Fibroblast of villous mesenchyme (primary cell): ENCODE data around the gene ENGASE. TPM values are rescaled to one million over a fixed set of nuclear protein-coding genes. Genes with fewer than 3 reads are reported as not detected.
A peak's percentile ranks its signal among the peaks of the same experiment; 100 is the strongest.

Experiments used
- DNase-seq: peaks from one replicate; pipeline ENCODE4 v3.0.0-alpha.2; 2010; ENCODE audit warnings: low read depth
- H3K4me3 ChIP-seq: 2 replicates; pipeline ENCODE4 v1.5.1; 2011; ENCODE audit warnings: low read depth, mild to moderate bottlenecking, low read length
- total RNA-seq: library from RNA; depleted of rRNA; stranded (reverse); fragments of >200 nt; gene quantifications from 2 replicates; pipeline ENCODE4 v1.2.3, GENCODE V29; 2012
- TF ChIP-seq, protein P1 (sequence below): IDR thresholded peaks from 2 replicates; pipeline ENCODE4 v1.5.1; 2012; ENCODE audit warnings: low read depth, mild to moderate bottlenecking, low read length; ENCODE audit not compliant: insufficient read depth

ENGASE gene
- 9.0 and 11.2 TPM in 2 replicates for total RNA-seq

DNA sequence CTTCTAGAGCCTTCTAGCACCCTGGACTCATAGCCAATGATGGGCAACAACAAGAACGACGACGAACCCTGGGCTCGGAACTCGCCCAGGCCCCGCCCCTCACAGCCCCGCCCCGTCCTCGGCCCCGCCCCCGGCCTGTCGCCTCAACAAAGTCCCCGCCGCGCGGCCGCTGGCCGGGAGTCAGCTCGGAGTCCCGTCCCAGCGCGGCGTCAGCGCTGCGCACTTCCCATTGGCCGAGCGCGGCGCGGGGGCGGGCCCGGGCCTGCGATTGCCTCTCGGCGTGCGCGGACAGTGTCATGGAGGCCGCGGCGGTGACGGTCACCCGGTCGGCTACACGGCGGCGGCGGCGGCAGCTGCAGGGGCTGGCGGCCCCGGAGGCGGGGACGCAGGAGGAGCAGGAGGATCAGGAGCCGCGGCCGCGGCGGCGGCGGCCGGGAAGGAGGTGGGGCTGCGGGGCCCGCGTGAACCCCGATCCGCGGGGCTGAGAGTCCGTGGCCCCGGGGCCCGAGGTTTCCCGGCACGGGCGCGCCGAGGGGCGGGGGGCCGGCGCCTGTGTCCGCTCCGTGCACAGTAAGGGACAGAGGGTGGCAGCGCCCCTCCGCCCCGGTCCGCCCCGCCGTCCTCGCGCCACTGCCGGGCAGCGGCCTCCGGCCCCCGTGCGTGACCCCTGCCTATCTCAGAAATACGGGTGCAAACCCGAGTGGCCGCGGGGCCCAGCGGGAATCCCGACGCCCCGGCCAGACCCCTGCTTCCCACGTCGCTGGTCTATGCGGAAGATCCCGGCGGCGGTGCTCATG lies at the start of gene ENGASE:
ENGASE (plus strand) TSS at position 176 of the 797 bp plus-strand sequence; CDS start at position 297, 121 bp downstream.
- H3K4me3 ChIP-seq = peak within 1 kb of the TSS; percentile 70
- TF ChIP-seq, protein P1, sequence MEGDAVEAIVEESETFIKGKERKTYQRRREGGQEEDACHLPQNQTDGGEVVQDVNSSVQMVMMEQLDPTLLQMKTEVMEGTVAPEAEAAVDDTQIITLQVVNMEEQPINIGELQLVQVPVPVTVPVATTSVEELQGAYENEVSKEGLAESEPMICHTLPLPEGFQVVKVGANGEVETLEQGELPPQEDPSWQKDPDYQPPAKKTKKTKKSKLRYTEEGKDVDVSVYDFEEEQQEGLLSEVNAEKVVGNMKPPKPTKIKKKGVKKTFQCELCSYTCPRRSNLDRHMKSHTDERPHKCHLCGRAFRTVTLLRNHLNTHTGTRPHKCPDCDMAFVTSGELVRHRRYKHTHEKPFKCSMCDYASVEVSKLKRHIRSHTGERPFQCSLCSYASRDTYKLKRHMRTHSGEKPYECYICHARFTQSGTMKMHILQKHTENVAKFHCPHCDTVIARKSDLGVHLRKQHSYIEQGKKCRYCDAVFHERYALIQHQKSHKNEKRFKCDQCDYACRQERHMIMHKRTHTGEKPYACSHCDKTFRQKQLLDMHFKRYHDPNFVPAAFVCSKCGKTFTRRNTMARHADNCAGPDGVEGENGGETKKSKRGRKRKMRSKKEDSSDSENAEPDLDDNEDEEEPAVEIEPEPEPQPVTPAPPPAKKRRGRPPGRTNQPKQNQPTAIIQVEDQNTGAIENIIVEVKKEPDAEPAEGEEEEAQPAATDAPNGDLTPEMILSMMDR = no peak
- peak; percentile 99 for DNase-seq

- TF ChIP-seq, protein P1 = no peak
- peak; percentile 46 for DNase-seq
- peak overlapping the region; percentile 83 for H3K4me3 ChIP-seq
Observed at GRCh38 chr17:79024901-79025737, 49.5 kb upstream of the ENGASE start.

DNA sequence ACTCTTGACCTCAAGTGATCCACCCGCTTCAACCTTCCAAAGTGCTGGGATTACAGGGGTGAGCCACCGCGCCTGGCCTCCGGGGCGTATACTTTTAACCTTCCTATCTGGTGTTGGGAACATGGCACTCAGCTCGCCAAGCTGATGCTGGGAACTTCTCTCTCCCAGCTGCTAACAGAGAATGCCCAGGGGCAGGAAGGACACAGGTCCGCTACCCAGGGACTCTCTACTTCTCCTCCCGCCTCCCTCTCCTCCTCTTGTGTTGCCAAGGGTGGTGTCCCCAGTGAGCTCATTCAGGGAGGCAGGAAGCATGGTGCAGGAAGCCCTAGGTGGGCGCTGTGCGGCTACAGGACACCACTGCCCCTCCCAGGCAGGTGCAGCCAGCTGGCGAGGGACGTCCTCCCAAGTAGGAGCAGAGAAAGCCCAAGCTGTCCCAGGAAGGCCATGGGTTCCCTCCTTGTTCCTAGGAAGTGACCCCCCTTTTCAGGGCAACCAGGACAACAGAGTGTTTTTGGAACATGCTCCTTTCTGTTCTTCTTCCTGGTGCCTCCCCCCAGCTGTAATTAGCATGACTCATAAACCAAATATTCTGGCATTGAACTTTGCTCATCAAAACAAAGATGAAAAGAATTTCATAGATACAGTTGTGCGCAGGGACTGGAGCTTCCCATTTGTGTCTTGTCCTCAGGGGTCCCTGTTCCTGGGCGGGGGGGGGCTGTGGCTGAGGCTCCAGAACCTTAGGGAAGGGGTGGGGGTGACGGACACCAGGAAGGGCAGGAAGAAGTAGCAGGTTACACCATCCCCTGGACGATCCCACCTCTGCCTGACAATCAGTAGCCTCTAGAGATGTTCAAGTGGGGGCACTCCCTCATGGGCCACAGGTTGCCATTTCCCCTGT lies 48.0 kb upstream of the ENGASE start:
- TF ChIP-seq, protein P1 = no peak
- peak; percentile 79 for DNase-seq
- H3K4me3 ChIP-seq = peak overlapping the region; percentile 35

GRCh38 chr17:79027274-79027924 lies 47.2 kb upstream of the ENGASE start:
- peak overlapping the region; percentile 35 for H3K4me3 ChIP-seq
- TF ChIP-seq, protein P1 = no peak
- DNase-seq = no peak

DNA sequence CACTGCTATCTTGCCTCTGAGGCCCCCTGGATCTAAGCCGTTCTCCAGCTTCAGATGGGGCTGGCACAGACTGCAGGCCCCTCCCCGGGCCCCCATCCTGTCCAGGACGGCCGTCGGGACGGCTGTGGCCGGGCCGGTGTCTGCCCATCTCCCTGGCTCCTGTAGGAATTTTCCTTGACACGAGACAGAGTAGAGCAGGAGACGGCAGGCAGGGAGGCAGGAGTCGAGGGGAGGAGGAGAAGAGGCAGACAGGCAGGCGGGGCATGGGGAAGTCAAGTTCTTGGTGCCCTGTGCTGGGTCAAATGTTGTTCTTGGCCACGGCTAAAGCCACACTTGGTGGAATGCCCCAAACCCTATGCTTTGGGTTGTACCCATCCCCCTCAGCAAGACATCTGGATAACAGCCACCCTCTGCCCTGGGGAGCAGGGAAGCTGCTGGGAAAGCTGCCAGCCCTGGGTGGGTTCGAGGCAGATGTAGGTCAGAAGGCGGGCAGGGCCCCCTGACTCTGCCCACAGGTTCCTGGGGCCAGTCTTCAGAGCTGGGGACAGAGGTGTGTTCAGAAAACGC lies 46.6 kb upstream of the ENGASE start:
- peak; percentile 67 for DNase-seq
- TF ChIP-seq, protein P1 = no peak

More for the DNA sequence above, 46.6 kb upstream of the ENGASE start:
- H3K4me3 ChIP-seq = peak overlapping the region; percentile 35
